ENCODE measurements around the gene MFAP4. TPM values are rescaled to one million over a fixed set of nuclear protein-coding genes. Genes with fewer than 3 reads are reported as not detected.

The MFAP4 gene
- total RNA-seq, 1 experiment from 2014 or later = 4.0 TPM

DNA sequence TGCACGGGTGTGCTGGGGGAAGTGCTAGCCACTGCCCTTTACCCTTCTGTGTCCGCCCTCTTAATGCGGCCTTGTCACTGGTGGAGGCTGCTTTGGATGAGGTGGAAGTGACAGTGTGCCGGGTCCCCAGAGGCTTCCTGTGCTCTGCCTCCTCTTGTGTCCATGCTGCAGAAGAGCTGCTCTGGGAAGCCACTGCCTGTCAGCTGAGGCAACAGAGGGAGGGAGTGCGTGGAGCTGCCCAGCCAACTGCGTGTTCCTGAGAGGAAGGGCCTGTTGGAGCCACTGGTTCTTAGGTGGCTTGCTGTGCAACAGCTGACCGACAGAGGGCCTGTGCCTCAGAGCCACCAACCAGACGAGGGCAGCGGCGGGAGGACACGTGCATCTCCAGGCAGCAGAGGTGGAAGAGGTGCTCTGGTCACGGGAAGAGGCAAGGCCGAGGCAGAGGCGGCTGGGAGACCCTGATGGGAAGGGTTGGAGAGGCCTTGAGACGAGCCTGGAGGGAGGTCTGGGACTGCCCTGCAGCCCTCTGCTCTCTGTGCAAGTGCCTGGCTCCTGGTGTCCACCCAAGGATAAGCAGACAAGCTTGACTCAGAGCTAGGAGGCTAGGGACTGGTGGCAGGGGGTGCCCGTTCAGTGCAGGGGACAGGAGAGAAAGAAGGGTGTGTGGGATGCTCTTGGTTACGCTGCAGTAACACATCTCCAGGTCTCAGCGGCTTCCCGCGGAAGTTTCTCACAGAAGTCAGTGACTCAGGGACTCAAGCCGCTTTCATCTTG, 49.9 kb downstream of the MFAP4 start:
- DNase-seq (ENCODE audit: low spot score) (peak; percentile 36), ATAC-seq (peak; percentile 39)
- CTCF ChIA-PET = interaction anchor here (0.7 to 5.8 kb wide), 30 partner anchors 8 to 425 kb away, joined by 3 to 71 read pairs (median 6); partner anchors contain the start of genes ALDH3A2, B9D1, EPN2 and MAPK7
- POLR2A ChIA-PET = no interaction called here
- Mint-ChIP-seq H3K4me3 (no peak overlapping the region), H3K27ac (no peak overlapping the region), H3K27me3 (ENCODE audit: low read depth) (no peaks in the 10 kb centered on the region), H3K4me1 (peaks cover 47% of the 10 kb centered on the region), H3K36me3 (0 out of 2 replicates have a peak, but pooled peaks cover 2% of the 10 kb centered on the region), H3K9me3 (no peaks in the 10 kb centered on the region)
- 0 out of 2 replicates have a peak, but pooled peaks have one; percentile 11 for TF ChIP-seq ZBTB21 (CRISPR knock-in tag; IDR thresholded peaks at IDR 0.05; ENCODE audit: borderline replicate concordance)
- TF ChIP-seq ZNF219 (CRISPR knock-in tag; IDR thresholded peaks at IDR 0.05; ENCODE audit: borderline replicate concordance) = no peak
- TF ChIP-seq ZNF396 (CRISPR knock-in tag; IDR thresholded peaks at IDR 0.05; ENCODE audit: borderline replicate concordance) = no peak
- TF ChIP-seq ARID4B (CRISPR knock-in tag; IDR thresholded peaks at IDR 0.05; ENCODE audit: borderline replicate concordance) = no peak
- peak; percentile 49; the same call in 1 of the 2 replicates for TF ChIP-seq FOXP1 (CRISPR knock-in tag; IDR thresholded peaks at IDR 0.05; ENCODE audit: borderline replicate concordance)
- 0 out of 2 replicates have a peak, but pooled peaks have one; percentile 50 for TF ChIP-seq CBFB (CRISPR knock-in tag; IDR thresholded peaks at IDR 0.05; ENCODE audit: low read depth)
- TF ChIP-seq NFE2L1 (CRISPR knock-in tag; IDR thresholded peaks at IDR 0.05) = peak; percentile 41; the same call in 1 of the 2 replicates
- TF ChIP-seq ZNF512 (CRISPR knock-in tag; IDR thresholded peaks at IDR 0.05; ENCODE audit: borderline replicate concordance) = no peak
- no peak for TF ChIP-seq ZNF121 (CRISPR knock-in tag; IDR thresholded peaks at IDR 0.05)
- no peak for TF ChIP-seq NR2C2 (CRISPR knock-in tag; IDR thresholded peaks at IDR 0.05)
- no peak for TF ChIP-seq NFYB (CRISPR knock-in tag; conservative IDR thresholded peaks at IDR 0.05; ENCODE audit: low read depth)
- TF ChIP-seq PREB (CRISPR knock-in tag; IDR thresholded peaks at IDR 0.05; ENCODE audit: borderline replicate concordance) = 0 out of 2 replicates have a peak, but pooled peaks have one; percentile 75
- peak; percentile 75; the same call in 1 of the 2 replicates for TF ChIP-seq MAX (CRISPR knock-in tag; IDR thresholded peaks at IDR 0.05)
- no peak for TF ChIP-seq IRF2 (CRISPR knock-in tag; IDR thresholded peaks at IDR 0.05; ENCODE audit: borderline replicate concordance, low read depth)
- TF ChIP-seq ZNF138 (CRISPR knock-in tag; conservative IDR thresholded peaks at IDR 0.05) = 0 out of 2 replicates have a peak, but pooled peaks have one; percentile 22
- TF ChIP-seq, protein P1, sequence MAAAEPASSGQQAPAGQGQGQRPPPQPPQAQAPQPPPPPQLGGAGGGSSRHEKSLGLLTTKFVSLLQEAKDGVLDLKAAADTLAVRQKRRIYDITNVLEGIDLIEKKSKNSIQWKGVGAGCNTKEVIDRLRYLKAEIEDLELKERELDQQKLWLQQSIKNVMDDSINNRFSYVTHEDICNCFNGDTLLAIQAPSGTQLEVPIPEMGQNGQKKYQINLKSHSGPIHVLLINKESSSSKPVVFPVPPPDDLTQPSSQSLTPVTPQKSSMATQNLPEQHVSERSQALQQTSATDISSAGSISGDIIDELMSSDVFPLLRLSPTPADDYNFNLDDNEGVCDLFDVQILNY (CRISPR knock-in tag; IDR thresholded peaks at IDR 0.05) = no peak
- TF ChIP-seq GABPB1 (CRISPR knock-in tag; IDR thresholded peaks at IDR 0.05) = peak; percentile 72
- no peak for TF ChIP-seq FOXJ3 (CRISPR knock-in tag; IDR thresholded peaks at IDR 0.05; ENCODE audit: borderline replicate concordance)
- TF ChIP-seq, protein P2, sequence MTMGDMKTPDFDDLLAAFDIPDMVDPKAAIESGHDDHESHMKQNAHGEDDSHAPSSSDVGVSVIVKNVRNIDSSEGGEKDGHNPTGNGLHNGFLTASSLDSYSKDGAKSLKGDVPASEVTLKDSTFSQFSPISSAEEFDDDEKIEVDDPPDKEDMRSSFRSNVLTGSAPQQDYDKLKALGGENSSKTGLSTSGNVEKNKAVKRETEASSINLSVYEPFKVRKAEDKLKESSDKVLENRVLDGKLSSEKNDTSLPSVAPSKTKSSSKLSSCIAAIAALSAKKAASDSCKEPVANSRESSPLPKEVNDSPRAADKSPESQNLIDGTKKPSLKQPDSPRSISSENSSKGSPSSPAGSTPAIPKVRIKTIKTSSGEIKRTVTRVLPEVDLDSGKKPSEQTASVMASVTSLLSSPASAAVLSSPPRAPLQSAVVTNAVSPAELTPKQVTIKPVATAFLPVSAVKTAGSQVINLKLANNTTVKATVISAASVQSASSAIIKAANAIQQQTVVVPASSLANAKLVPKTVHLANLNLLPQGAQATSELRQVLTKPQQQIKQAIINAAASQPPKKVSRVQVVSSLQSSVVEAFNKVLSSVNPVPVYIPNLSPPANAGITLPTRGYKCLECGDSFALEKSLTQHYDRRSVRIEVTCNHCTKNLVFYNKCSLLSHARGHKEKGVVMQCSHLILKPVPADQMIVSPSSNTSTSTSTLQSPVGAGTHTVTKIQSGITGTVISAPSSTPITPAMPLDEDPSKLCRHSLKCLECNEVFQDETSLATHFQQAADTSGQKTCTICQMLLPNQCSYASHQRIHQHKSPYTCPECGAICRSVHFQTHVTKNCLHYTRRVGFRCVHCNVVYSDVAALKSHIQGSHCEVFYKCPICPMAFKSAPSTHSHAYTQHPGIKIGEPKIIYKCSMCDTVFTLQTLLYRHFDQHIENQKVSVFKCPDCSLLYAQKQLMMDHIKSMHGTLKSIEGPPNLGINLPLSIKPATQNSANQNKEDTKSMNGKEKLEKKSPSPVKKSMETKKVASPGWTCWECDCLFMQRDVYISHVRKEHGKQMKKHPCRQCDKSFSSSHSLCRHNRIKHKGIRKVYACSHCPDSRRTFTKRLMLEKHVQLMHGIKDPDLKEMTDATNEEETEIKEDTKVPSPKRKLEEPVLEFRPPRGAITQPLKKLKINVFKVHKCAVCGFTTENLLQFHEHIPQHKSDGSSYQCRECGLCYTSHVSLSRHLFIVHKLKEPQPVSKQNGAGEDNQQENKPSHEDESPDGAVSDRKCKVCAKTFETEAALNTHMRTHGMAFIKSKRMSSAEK (CRISPR knock-in tag; IDR thresholded peaks at IDR 0.05; ENCODE audit: borderline replicate concordance) = no peak
- peak; percentile 52; the same call in 1 of the 2 replicates for TF ChIP-seq TP53 (CRISPR knock-in tag; IDR thresholded peaks at IDR 0.05)
- no peak for TF ChIP-seq SP1 (CRISPR knock-in tag; conservative IDR thresholded peaks at IDR 0.05)
